Thyroid gland (tissue), 4 donors: ENCODE data around the gene HNRNPAB.

ENCODE experiments used
- POLR2A ChIP-seq, 2 donors: fragments of 450-650 bp; IDR thresholded peaks; one replicate each; pipeline ENCODE4 v1.6.1; 2017; ENCODE audit warnings: antibody characterized with exemption in 2 of 2, mild to moderate bottlenecking in 2 of 2, moderate library complexity in 1 of 2
- TF ChIP-seq, protein P1 (sequence below), 6 experiments: fragments of 200-600 bp in 3 of 6; fragments of 450-650 bp in 3 of 6; sonication (generic) in 3 of 6; IDR thresholded peaks; one replicate each; pipeline ENCODE4 v1.5.1; 2016 to 2019; ENCODE audit warnings: antibody characterized with exemption in 6 of 6, mild to moderate bottlenecking in 2 of 6, inconsistent platforms in 1 of 6, moderate library complexity in 1 of 6

DNA sequence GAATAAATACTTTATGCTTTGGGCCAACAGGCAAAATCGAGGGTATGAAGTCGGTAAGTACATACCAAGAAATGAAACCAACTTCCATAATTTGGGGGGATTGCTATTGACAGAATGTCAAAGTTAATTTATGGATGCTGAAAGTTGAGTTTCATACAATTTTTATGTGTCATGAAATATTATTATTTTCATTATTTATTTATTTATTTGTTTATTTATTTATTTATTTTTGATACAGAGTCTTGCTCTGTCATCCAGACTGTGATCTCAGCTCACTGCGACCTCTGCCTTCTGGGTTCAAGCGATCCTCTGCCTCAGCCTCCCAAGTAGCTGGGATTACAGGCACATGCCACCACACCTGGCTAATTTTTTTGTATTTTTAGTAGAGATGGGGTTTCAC, 12.7 kb upstream of the HNRNPAB start:
- TF ChIP-seq, protein P1, sequence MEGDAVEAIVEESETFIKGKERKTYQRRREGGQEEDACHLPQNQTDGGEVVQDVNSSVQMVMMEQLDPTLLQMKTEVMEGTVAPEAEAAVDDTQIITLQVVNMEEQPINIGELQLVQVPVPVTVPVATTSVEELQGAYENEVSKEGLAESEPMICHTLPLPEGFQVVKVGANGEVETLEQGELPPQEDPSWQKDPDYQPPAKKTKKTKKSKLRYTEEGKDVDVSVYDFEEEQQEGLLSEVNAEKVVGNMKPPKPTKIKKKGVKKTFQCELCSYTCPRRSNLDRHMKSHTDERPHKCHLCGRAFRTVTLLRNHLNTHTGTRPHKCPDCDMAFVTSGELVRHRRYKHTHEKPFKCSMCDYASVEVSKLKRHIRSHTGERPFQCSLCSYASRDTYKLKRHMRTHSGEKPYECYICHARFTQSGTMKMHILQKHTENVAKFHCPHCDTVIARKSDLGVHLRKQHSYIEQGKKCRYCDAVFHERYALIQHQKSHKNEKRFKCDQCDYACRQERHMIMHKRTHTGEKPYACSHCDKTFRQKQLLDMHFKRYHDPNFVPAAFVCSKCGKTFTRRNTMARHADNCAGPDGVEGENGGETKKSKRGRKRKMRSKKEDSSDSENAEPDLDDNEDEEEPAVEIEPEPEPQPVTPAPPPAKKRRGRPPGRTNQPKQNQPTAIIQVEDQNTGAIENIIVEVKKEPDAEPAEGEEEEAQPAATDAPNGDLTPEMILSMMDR (IDR thresholded peaks at IDR 0.05), result no peak
- TF ChIP-seq POLR2A (IDR thresholded peaks at IDR 0.05), result no peak
